ENCODE data around the gene CENPV.
"Not testable (repeated sequence)": the region's sequence is repeated elsewhere in the genome, so short reads cannot be mapped to it uniquely, and the experiment has no call there.

The CENPV gene

DNA sequence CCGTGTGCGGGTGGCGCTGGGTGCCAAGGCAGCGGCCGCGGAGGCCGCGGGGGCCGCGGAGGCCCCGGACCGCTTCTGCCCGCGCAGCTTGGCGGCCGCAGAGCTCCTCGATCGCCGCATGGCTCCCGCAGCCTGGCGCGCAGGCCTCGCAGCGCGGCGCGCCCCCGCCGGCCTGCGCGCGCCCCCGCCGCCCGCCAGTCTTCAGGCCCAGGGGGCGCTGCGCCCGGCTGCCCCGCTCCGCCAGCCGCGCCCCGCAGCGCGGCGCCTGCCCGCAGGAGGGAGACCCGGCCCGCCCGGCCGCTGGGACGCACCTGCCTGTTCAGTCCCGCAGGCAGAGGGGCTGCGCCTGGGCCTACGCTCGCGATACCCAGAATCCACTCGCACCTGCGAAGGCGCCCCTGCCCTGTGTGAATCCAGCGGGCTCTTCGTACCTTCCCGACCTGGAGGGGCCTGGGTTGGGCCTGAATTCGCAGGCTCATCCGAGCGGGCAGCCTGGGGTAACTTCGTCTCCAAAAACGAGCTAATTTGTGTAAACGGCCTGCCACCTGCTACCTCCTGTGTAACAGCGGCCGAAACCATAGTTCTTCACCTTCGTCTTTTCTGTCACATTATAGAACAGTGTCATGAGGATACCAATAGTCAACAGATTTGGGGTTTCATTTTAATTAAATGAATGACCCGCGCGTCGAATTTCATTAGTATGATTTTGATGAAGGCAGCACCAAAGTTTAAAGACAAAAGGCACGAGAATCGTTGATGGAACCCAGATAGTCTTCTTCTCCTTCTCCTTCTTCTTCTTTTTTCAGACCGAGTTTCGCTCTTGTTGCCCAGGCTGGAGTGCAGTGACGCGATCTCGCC, at the start of gene CENPV:
Gene CENPV (minus strand): TSS at position 153 of the 858 bp plus-strand sequence. CDS start 33 bp downstream, at position 120.
- peak in 1 of 2 donors; percentile 22 for DNase-seq

DNA sequence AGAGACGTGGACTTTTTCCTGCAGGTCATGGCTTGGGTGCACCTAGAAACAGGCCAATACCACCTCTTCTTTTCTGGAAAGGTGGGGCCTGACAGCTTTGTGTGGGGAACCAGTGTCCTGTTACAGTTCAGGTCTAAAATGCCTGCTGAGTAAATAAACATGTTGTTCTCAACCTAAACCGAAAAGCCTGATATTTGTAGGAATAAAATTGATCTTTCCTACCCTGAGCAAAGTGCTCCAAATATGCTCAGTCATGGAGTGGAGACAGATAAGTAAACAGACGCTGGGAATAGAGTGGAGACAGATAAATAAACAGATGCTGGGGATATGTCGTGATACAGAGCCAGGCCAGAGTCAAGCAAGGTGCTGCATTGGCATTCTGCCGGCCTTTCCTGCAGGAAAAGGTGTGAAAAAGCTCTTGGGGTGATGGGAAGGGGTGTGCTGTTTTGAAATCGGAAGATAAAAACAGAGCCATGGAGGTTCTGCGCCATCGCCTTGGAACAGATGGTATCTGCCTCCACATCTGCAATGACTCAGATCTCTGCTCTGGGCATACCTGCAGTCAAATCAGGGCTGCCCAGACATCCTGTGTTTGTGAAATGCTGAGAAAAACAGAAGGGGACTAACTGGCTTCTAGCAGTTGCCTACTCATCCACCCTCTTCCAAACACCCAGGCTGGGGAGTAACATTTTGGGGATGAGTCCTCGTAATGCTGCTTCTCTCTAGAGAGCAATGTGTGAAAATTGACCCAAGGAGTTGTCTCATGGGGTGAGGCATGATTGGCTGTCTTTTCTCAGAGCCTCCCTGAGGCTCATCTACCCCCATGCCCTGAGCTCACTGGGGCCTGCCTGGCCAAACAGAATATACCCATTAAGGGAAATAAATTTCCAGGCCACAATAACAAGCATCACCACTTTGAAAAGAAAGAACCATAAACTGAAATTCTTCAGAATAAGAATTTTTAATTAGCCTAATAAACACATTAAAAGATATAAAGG, 45.3 kb upstream of the CENPV start:
- DNase-seq, result no peak

DNA sequence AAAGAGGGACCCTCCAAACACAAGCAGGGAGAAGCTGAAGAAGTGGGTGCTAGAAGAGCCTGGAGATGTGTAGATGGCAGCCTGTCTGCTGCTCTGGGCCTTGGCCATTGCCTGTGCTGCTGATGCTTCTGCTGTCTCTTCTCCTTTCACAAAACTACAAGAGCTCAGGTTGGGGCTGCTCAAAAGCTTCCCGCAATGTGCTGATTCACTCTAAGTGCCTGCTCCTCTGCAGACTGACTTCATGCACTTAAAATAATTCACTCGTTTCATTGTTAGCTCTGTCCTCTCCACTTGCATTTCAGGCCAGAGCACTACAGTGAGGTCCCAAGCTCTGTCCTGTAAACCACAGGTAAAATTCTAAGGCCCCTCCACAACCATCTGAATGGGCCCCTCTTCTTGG, 43.4 kb upstream of the CENPV start:
- DNase-seq, result not testable (repeated sequence)

DNA sequence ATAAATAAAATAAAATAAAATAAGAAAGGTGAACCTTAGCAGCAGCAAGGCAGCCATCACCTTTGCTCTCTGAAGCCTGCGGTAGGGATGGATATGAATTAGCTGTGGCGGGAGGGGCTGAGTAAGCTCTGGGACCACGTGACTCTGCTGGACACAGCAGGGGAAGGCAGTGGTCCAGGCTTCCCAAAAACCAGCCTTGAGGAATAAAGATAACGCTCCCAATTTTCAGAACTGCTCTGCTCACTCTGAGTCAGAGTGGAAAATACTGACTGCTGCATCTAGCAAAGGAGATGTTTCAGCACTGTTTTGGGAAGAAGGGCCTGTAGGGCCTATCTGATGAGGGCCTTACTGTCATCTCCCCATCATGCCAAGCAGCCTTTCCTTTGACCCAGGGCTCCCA, 42.6 kb upstream of the CENPV start:
- not testable (repeated sequence) for DNase-seq

DNA sequence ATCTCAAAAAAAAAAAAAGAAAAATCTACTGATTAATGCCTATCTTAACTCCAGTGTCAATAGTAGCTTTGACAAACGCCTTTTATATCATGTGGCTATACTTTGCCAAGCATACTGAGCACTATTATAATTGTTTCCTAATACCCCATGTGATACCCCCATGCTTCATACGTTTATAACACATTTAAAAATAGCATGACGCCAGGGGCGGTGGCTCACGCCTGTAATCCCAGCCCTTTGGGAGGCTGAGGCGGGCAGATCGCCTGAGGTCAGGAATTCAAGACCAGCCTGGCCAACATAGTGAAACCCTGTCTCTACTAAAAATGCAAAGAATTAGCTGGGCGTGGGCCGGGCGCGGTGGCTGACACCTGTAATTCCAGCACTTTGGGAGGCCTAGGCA, 39.2 kb upstream of the CENPV start:
- not testable (repeated sequence) for DNase-seq

DNA sequence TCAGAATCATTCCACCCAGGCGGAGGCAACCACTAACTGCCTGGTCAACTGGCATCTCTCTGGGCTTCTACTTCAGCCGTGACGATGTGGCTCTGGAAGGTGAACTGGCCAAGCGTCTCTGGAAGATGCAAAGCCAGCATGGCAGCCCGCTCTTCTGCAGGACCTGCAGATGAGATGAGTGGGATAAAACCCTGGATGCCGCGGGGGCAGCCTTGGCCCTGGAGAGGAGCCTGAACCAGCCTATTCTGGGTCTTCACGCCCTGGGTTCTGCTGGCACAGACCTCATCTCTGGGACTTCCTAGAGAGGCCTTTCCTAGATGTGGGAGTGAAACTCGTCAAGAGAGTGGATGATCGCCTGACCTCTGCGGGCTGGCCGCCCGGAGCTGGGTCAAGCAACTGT, 38.2 kb upstream of the CENPV start:
- DNase-seq, result no peak

DNA sequence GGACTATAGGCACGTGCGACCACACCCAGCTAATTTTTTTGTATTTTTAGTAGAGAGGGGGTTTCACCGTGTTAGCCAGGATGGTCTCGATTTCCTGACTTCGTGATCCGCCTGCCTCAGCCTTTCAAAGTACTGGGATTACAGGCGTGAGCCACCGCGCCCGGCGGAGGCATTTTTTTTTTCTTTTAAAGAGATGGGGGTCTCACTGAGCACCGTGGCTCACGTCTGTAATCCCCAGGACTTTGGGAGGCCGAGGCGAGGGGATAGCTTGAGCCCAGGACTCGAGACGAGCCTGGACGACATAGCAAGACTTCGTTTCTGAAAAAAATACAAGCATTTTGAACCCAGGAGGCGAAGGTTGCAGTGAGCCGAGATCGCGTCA, 32.8 kb upstream of the CENPV start:
- DNase-seq, result not testable (repeated sequence)

DNA sequence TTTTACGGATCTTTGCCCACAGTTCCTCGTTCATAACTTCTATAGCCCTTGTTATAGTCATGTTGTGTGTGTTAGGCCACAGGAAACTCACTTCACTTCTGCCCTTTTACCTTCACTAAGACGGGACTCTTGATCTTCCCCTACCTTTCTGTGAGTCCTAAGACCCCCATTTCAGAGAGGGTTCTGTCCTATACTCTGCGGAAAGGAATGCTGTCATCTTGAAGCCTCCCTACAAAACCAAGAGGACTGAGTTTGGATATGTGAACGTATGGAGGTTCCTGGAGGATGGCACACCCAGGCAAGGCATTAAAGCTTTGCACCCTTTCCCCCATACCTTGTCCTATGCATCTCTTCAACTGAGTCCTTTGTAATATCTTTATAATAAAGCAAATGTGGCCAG, 31.3 kb upstream of the CENPV start:
- no peak for DNase-seq

DNA sequence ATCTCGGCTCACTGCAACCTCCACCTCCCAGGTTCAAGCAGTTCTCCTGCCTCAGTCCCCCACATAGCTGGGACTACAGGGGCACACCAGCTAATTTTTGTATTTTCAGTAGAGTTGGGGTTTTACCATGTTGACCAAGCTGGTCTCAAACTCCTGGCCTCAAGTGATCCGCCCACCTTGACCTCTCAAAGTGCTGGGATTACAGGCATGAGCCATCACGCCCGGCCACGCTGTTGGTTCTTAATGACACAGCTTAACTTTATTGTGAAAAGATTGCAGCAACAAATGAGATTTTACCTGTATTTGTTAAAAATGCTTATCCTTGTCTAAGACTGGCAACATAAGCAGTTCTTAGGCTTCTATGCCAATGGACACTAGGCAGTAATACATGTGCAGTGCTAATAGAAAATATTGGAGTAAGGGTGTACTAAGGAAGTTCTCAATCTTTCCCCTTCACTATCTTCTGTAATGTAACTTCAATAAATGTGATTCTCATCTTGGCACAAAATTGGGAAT, 30.6 kb upstream of the CENPV start:
- no peak for DNase-seq

DNA sequence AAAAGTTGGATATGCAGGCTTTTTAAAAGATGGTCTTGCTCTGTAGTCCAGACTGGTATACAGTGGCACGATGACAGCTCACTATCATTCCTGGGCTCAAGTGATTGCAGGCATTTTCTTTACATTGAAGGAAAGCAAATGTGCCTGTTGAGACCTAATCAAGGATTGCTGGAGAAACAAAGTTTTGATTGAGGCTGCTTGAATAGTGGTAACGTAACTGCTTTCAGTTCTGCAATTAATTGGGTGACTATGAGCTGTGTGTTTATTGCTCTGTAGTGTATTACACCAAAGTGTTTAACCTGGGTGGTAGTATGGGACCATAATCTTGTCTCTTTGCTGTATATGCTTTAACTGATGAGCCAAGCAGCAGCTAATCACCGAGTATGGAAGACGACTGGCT, 29.9 kb upstream of the CENPV start:
- DNase-seq, result no peak

DNA sequence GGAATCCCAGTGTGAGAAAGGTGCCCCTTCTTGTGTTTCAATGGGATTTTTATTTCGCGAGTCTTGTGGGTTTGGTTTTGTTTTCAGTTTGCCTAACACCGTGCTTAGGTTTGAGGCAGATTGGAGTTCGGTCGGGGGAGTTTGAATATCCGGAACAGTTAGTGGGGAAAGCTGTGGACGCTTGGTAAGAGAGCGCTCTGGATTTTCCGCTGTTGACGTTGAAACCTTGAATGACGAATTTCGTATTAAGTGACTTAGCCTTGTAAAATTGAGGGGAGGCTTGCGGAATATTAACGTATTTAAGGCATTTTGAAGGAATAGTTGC, 28.2 kb upstream of the CENPV start:
- DNase-seq, result no peak

DNA sequence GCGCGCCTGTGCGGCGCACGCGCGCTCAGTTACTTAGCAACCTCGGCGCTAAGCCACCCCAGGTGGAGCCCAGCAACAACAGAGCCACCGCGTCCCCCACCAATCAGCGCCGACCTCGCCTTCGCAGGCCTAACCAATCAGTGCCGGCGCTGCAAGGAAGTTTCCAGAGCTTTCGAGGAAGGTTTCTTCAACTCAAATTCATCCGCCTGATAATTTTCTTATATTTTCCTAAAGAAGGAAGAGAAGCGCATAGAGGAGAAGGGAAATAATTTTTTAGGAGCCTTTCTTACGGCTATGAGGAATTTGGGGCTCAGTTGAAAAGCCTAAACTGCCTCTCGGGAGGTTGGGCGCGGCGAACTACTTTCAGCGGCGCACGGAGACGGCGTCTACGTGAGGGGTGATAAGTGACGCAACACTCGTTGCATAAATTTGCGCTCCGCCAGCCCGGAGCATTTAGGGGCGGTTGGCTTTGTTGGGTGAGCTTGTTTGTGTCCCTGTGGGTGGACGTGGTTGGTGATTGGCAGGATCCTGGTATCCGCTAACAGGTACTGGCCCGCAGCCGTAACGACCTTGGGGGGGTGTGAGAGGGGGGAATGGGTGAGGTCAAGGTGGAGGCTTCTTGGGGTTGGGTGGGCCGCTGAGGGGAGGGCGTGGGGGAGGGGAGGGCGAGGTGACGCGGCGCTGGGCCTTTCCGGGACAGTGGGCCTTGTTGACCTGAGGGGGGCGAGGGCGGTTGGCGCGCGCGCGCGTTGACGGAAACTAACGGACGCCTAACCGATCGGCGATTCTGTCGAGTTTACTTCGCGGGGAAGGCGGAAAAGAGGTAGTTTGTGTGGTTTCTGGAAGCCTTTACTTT, 27.6 kb upstream of the CENPV start, which contains the start of gene UBB:
Gene UBB (plus strand): TSS at position 452 of the 856 bp plus-strand sequence. CDS start 817 bp downstream, outside the sequence.
- peak; percentile 87 to 90 for DNase-seq

DNA sequence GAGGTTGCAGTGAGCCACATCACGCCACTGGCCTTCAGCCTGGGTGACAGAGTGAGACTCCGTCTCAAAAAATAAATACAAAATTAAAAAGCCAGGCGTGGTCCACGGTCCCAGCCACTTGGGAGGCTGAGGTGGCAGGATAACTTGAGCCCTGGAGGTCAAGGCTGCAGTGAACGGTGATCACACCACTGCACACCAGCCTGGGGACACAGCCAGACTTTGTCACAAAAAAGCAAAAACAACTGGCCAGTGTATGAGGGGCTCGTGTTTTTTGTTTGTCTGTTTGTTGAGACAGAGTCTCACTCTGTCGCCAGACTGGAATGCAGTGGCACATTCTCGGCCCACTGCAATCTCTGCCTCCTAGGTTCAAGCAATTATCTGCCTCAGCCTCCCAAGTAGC, 26.4 kb upstream of the CENPV start:
- DNase-seq, result no peak

DNA sequence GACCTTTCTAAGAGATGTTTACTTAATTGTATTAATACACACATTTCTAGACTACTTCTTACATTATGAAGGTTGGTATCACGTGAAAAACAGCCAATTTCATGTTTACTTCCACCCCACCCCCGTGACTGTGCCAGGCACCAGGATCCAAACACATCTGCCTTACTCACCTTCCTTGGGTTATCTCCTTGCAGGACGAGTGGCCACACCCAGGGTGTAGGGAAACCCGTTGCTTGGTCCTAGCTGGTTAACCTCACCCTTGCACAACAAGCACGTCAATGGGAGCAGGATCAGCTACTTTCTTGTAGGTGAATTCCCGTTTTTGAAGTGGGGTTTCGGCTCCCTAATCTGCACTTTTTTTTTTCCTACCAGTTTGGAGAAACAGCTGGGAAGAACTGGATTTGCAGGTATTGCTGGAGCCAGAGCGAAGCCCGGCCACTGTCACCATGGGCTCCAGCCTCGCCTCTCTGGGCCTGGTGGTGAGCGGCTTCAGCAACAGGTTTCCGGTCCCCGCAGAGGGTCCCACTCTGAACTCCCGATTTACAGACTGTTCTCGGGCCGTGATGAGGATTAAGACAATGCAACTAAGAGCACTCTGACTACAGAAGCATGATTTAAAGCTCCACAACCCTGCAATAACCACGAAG, 25.5 kb upstream of the CENPV start:
- no peak for DNase-seq

DNA sequence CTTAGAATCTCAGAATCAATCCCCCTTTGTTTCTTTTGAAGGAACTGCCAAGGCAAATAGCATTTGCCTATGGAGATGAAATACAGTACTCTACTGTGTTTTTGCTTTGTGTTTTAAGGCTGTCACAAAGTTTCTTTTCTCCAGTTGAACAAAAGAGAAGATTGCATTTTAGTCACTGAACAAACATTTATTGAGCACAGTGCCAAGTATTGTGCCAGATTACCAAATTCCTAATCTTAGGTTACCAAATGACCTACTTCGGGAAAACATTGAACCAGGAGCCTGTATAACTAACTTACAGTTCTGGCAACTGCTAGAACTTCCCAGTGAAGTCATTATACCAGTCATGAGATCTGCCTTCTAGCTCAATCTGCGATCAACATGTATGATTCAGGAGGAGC, 24.7 kb upstream of the CENPV start:
- peak in 1 of 2 donors; percentile 64 for DNase-seq

DNA sequence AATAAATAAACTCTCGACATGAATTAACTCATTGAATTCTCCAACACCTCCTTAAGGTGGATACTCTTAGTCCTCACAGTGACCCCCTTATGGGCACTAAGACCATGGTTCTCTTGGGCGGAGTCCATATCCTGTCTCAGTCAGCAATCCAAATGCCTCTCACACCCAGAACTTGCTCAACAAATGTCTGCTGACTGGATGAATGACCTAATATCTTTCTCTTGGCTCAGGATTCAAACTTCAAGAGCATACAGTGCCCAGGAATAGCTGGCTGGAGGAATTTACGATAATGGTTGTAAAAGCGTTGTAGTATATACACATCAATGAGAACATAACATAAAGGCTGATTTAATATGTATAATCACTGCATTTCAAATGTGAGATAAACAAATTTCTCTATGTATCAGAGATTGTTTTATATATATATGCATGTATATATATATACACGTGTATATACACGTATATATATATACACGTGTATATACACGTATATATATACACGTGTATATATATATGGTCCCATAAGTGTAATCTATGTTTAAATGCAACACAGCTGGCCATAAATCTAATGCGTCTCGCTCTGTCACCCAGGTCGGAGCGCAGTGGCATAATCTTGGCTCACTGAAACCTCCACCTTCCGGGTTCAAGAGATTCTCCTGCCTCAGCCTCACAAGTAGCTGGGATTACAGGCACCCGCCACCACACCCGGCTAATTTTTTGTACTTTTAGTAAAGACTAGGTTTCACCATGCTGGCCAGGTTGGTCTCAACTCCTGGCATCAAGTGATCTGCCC, 21.1 kb upstream of the CENPV start:
- no peak for DNase-seq

DNA sequence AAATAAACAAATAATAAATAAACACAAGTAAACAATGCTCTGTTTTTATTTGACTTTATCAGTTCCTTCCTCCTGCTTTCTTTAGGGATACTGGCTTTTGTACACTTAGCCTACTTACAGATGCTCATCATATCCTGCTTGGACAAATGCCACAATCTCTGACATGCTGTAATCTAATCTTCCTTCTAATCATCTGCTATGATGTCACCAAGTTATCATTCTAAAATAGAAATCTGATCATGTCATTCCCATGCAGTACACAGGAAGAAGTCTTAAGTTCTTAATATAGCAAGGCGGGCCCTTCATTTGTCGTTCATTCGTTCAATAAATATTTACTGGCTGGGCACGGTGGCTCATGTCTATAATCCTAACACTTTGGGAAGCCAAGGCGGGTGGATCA, 18.5 kb upstream of the CENPV start:
- no peak for DNase-seq

DNA sequence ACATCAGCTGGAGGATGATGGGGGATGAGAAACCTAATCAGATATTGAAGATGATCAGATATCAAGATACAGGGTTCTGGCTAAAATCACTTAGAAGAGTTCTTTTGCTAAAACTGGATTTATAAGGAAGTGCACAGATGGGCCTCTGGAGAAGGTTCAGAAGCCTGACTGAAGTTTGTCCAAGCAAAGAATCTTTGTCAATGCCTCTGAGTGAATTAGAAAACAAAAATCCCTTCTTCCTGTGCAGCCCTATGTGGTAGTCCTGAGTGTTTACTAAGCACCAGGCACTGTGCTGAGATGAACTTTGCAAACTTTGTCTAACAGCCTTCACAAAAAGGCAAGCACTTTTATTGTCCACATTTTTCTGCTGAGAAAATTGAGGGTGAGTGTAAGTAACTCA, 11.4 kb upstream of the CENPV start:
- DNase-seq, result no peak

DNA sequence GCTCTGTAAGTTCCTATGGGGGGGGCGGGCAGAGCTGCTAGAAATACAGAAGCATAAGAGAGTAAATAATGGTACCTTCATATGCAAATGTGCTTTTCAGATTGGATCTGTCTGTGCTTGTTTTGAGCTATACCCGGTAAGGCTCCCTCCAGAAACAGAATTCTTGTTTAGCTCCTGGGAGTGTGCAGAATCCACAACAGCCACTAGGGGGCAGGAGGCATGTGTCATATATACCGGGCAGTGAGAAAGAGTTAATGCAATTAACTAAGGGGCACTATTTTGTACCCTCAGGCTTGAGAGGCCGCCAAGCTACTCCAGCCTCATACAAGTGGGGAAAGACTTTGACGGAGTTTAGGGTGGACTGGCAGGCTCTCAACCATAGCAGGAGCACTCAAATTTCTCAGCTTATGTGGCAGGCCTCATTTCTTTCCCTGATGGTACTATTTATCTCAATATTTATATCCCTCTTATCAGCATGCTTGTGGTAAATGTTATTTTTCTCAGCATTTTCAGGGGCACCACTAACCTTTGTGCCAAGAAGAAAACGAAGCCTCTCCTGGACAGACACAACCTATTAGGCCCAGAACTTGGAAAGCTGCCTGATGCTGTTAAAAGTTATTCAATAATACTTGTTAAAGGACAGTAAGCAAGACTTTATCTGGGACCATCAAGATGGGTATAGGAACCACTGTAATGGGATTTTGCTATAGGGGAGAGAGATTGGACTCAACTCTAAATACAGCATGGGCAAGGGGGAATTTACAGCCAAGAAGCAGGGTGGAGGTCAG, 10.7 kb upstream of the CENPV start:
- DNase-seq, result peak; percentile 72 to 77

DNA sequence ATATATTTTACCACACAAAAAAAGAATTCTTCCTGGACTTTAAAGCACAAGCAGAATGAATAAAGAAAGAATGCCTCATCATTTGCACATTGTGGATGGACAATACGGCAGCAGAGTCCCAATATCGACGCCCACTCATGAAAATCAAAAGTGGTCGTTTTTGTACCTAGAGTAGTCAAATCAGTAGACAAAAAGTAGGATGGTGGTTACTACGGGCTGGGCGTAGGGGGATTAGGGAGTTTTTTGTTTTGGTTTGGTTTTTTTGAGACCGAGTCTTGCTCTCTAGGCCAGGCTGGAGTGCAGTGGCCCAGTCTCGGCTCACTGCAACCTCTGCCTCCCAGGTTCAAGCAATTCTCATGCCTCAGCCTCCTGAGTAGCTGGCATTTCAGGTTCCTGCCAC, 8.6 kb upstream of the CENPV start:
- no peak for DNase-seq
